Ovary (tissue), 3 donors: ENCODE measurements around the gene HECTD4.

Source experiments
- CTCF ChIP-seq, 3 donors: fragments of 450-650 bp in 2 of 3; fragments of 200-600 bp in 1 of 3; IDR thresholded peaks; one replicate each; pipeline versions ENCODE4 v1.5.1 to v1.8.0; 2016 to 2022; ENCODE audit warnings: antibody characterized with exemption in 3 of 3, mild to moderate bottlenecking in 1 of 3
- EP300 ChIP-seq: sonication (generic); formaldehyde crosslinking; IDR thresholded peaks from one replicate; pipeline ENCODE4 v1.6.1; 2017; ENCODE audit warnings: antibody characterized with exemption
- POLR2A ChIP-seq: fragments of 450-650 bp; IDR thresholded peaks from one replicate; pipeline ENCODE4 v1.6.1; 2017; ENCODE audit warnings: antibody characterized with exemption, mild to moderate bottlenecking, moderate library complexity
- donor health status: DM: no; HTN: no; CAD: no.

- TF ChIP-seq CTCF (IDR thresholded peaks at IDR 0.05) (no peak), POLR2A (no peak), EP300 (no peak)
These were observed 141.1 kb downstream of the HECTD4 start for GRCh38 chr12:112241176-112241575.
